Panc1 (cell line): Measurements from ENCODE around the gene HNF1B. TPM values are rescaled to one million over a fixed set of nuclear protein-coding genes. Genes with fewer than 3 reads are reported as not detected.

ENCODE experiments used
- ATAC-seq: fragments of 200-7000 bp; cut with Tn5 transposase; 2 replicates; pipeline ENCODE4 v1.9.1; 2020; ENCODE audit warnings: mild to moderate bottlenecking, moderate library complexity
- BruUV-seq: library from RNA; stranded (reverse); fragments of 400-500 nt; replicated peaks from 2 replicates; lab custom pipeline; 2021; lab: Mats Ljungman, UMichigan
- CTCF ChIA-PET: fragments of 300-600 bp; sonication (Branson Sonifier 250); formaldehyde crosslinking; loops from one replicate; lab custom pipeline; 2022; ENCODE audit warnings: antibody characterized with exemption; lab: Charles Lee
- POLR2A ChIA-PET: fragments of 300-600 bp; sonication (Branson Sonifier 250); formaldehyde crosslinking; loops from one replicate; lab custom pipeline; 2022; ENCODE audit warnings: antibody characterized with exemption; lab: Charles Lee
- DNase-seq: peaks from one replicate; pipeline ENCODE4 v3.0.0-alpha.2; 2010; ENCODE audit warnings: low read depth, low spot score
- H3K27ac ChIP-seq: 2 replicates; pipeline ENCODE4 v1.5.1; 2011; ENCODE audit warnings: mild to moderate bottlenecking, low read length, inconsistent platforms
- H3K27me3 ChIP-seq: fragments of 200-500 bp; sonication (Bioruptor generic); 2 replicates; pipeline ENCODE4 v1.6.0; 2014; ENCODE audit warnings: low read length, inconsistent platforms; ENCODE audit not compliant: control insufficient read depth, insufficient read depth
- H3K36me3 ChIP-seq: fragments of 200-500 bp; sonication (Bioruptor generic); 2 replicates; pipeline ENCODE4 v1.5.1; 2014; ENCODE audit warnings: inconsistent platforms, mild to moderate bottlenecking, low read length, moderate library complexity; ENCODE audit not compliant: control insufficient read depth, insufficient read depth
- H3K4me1 ChIP-seq: 2 replicates; pipeline ENCODE4 v1.5.1; 2011; ENCODE audit warnings: inconsistent platforms, mild to moderate bottlenecking, low read length, moderate library complexity; ENCODE audit not compliant: control insufficient read depth, insufficient read depth
- H3K4me3 ChIP-seq, 2 experiments: 2 replicates each; pipeline ENCODE4 v1.5.1; 2011 to 2012; ENCODE audit warnings: low read depth in 2 of 2, low read length in 2 of 2, mild to moderate bottlenecking in 2 of 2, inconsistent platforms in 1 of 2, moderate library complexity in 1 of 2
- H3K9me3 ChIP-seq: fragments of 200-500 bp; sonication (Bioruptor generic); 2 replicates; pipeline ENCODE4 v1.5.1; 2014; ENCODE audit warnings: low read depth, mild to moderate bottlenecking, inconsistent platforms, low read length, moderate library complexity; ENCODE audit not compliant: control insufficient read depth, insufficient read depth
- POLR2AphosphoS5 ChIP-seq: IDR thresholded peaks from 2 replicates; pipeline ENCODE4 v1.6.1; 2012; ENCODE audit warnings: mild to moderate bottlenecking, low read depth, low read length, moderate library complexity
- REST ChIP-seq, 2 experiments: IDR thresholded peaks; 2 replicates each; pipeline ENCODE4 v1.6.1; 2011 to 2012; ENCODE audit warnings: low read depth in 2 of 2, control low read depth in 1 of 2, low read length in 1 of 2, mild to moderate bottlenecking in 1 of 2, moderate library complexity in 1 of 2; ENCODE audit not compliant: insufficient read depth in 1 of 2
- SIN3A ChIP-seq: IDR thresholded peaks from 2 replicates; pipeline ENCODE4 v1.6.1; 2012; ENCODE audit warnings: low read depth, mild to moderate bottlenecking, low read length, moderate library complexity, borderline replicate concordance; ENCODE audit not compliant: insufficient read depth
- TCF7L2 ChIP-seq: IDR thresholded peaks from 2 replicates; pipeline ENCODE4 v1.6.1; 2011; ENCODE audit warnings: mild to moderate bottlenecking, low read depth, low read length, inconsistent platforms
- in situ Hi-C: cut with HindIII; loops from 2 replicates; pipeline ENCODE4 v1.10.0; 2016; ENCODE audit warnings: low sequenced_read_pairs, low pct_unique_long_range_greater_than_20kb
- intact Hi-C: fragments of 100-400 bp; cut with micrococcal nuclease; formaldehyde crosslinking; loops from one replicate; pipeline ENCODE4 v1.10.0; 2022; ENCODE audit not compliant: unreplicated experiment
- total RNA-seq: library from RNA; stranded (reverse); gene quantifications from one replicate; pipeline ENCODE4 v1.2.1, GENCODE V29; 2021; ENCODE audit not compliant: unreplicated experiment
- TF ChIP-seq, protein P1 (sequence below): fragments of 450-650 bp; IDR thresholded peaks from 2 replicates; pipeline ENCODE4 v1.5.1; 2017; ENCODE audit warnings: mild to moderate bottlenecking

Gene HNF1B
- total RNA-seq, 1 experiment from 2014 or later, result not detected

GRCh38 chr17:37667039-37667438, 77.8 kb downstream of the HNF1B start:
- DNase-seq (no peak), ATAC-seq (no peak)
- POLR2A ChIA-PET, result no interaction called here
- intact Hi-C loops (no loop called here), in situ Hi-C loops (no loop called here)
- H3K27ac ChIP-seq, result no peak overlapping the region
- no peak overlapping the region for H3K4me3 ChIP-seq
- no peaks in the 10 kb centered on the region for H3K27me3 ChIP-seq
- H3K36me3 ChIP-seq, result no peaks in the 10 kb centered on the region
- TF ChIP-seq REST (IDR thresholded peaks at IDR 0.05; ENCODE audit: insufficient read depth in 1 of 2, low read depth in 2 of 2, low read length in 1 of 2) (no peak), SIN3A (no peak), POLR2AphosphoS5 (no peak), TCF7L2 (no peak)
- TF ChIP-seq, protein P1, sequence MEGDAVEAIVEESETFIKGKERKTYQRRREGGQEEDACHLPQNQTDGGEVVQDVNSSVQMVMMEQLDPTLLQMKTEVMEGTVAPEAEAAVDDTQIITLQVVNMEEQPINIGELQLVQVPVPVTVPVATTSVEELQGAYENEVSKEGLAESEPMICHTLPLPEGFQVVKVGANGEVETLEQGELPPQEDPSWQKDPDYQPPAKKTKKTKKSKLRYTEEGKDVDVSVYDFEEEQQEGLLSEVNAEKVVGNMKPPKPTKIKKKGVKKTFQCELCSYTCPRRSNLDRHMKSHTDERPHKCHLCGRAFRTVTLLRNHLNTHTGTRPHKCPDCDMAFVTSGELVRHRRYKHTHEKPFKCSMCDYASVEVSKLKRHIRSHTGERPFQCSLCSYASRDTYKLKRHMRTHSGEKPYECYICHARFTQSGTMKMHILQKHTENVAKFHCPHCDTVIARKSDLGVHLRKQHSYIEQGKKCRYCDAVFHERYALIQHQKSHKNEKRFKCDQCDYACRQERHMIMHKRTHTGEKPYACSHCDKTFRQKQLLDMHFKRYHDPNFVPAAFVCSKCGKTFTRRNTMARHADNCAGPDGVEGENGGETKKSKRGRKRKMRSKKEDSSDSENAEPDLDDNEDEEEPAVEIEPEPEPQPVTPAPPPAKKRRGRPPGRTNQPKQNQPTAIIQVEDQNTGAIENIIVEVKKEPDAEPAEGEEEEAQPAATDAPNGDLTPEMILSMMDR, result no peak
- CTCF ChIA-PET, result no interaction called here
- H3K4me1 ChIP-seq, result no peaks in the 10 kb centered on the region
- no TSS peak for BruUV-seq
- no peaks in the 10 kb centered on the region for H3K9me3 ChIP-seq

GRCh38 chr17:37664214-37664613, 80.6 kb downstream of the HNF1B start:
- ATAC-seq, result no peak
- Histone ChIP-seq H3K36me3 (no peaks in the 10 kb centered on the region), H3K9me3 (no peaks in the 10 kb centered on the region), H3K4me1 (no peaks in the 10 kb centered on the region), H3K27ac (no peak overlapping the region), H3K4me3 (no peak overlapping the region), H3K27me3 (no peaks in the 10 kb centered on the region)
- ChIA-PET CTCF (no interaction called here), POLR2A (no interaction called here)
- in situ Hi-C loops (no loop called here), intact Hi-C loops (no loop called here)
- no TSS peak for BruUV-seq
- TF ChIP-seq, protein P1, result no peak
- TF ChIP-seq TCF7L2, result no peak
- TF ChIP-seq SIN3A, result no peak
- no peak for TF ChIP-seq REST (IDR thresholded peaks at IDR 0.05; ENCODE audit: insufficient read depth in 1 of 2, low read depth in 2 of 2, low read length in 1 of 2)
- no peak for TF ChIP-seq POLR2AphosphoS5
- DNase-seq, result no peak
